LNCAP (cell line): ENCODE measurements around the gene SDC1.

Experiments used
- CTCF ChIP-seq: fragments of 450-650 bp; IDR thresholded peaks from 2 replicates; pipeline ENCODE4 v1.5.1; 2017; ENCODE audit warnings: mild to moderate bottlenecking

The SDC1 gene

GRCh38 chr2:20223407-20224163 lies 1.3 kb downstream of the SDC1 start:
- TF ChIP-seq CTCF, result no peak

GRCh38 chr2:20222769-20223406 lies 2.0 kb downstream of the SDC1 start:
- TF ChIP-seq CTCF, result no peak

GRCh38 chr2:20222014-20222768 lies 2.7 kb downstream of the SDC1 start:
- no peak for TF ChIP-seq CTCF

GRCh38 chr2:20221555-20221973 lies 3.4 kb downstream of the SDC1 start:
- no peak for TF ChIP-seq CTCF

GRCh38 chr2:20220806-20221554 lies 4.0 kb downstream of the SDC1 start:
- TF ChIP-seq CTCF, result no peak

GRCh38 chr2:20219763-20220380 lies 5.1 kb downstream of the SDC1 start:
- no peak for TF ChIP-seq CTCF
